ENCODE data around the gene STIP1. TPM values are rescaled to one million over a fixed set of nuclear protein-coding genes. Genes with fewer than 3 reads are reported as not detected.

The STIP1 gene
- total RNA-seq, 1 experiment from 2014 or later, result 296 TPM

DNA sequence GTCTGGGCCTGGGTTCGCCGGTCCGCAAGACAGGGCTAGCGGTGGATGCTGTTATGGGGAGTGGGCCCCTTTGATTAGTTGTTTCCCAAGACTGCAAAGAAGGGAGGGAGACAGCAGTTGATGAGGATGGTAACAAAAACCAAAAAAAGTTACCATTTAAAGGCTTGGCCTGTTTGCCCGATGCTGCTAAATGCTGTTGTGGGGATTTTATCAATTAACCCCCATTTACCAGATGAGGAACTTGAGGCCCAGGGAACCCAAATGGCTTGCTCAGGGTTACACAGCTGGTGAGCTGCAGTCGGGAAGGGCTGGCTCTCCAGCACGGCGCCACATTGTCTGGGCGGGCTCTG, 36.7 kb downstream of the STIP1 start:
- no peak for DNase-seq (ENCODE audit: low spot score)

DNA sequence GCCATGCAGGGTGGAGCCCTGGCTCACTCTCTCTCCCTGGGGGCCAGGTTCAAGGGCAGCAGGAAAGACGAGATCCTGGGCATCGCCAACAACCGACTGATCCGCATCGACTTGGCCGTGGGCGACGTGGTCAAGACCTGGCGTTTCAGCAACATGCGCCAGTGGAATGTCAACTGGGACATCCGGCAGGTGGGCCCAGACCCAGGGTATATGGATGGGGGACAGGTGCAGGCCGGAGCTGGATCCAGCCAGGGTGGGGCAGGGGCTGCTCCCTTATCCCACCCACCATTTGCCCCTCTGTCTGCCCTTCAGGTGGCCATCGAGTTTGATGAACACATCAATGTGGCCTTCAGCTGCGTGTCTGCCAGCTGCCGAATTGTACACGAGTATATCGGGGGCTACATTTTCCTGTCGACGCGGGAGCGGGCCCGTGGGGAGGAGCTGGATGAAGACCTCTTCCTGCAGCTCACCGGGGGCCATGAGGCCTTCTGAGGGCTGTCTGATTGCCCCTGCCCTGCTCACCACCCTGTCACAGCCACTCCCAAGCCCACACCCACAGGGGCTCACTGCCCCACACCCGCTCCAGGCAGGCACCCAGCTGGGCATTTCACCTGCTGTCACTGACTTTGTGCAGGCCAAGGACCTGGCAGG, 37.2 kb downstream of the STIP1 start:
- DNase-seq (ENCODE audit: low spot score), result no peak

DNA sequence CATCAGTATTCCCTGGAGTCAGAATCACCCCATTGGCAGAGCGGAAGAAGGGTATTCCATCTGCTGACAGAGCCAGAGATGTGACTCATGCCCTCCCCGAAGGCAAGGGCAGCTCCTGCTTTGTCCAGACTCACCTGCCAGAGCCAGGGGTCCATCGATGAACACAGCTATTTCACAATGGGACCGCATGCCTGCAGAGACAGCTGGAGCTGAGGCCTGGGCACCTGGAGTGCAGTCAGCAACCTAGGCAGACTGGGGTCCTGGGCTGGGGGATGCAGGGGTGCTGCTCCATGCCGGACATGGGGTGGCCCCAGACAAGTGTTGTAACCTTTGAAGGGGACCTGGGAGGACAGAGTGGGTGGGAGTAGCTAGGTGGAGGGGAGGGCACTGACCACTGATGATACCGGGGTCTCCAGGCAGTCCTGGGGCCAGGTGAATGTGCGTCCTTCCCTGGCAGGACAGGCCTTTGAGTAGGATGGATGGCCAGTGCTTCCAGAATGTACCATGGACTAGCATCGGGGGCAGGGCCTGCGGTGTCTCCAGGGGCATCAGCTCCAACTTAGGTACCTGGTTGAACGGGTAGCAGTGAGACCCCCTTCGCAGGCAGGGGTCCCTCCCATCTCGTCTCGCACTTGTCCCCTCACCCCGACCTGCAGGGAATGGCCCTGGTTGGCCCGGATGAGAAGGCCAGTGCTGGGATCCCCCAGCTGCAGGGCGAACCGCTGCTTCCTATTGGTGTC, 38.4 kb downstream of the STIP1 start:
- no peak for DNase-seq (ENCODE audit: low spot score)

DNA sequence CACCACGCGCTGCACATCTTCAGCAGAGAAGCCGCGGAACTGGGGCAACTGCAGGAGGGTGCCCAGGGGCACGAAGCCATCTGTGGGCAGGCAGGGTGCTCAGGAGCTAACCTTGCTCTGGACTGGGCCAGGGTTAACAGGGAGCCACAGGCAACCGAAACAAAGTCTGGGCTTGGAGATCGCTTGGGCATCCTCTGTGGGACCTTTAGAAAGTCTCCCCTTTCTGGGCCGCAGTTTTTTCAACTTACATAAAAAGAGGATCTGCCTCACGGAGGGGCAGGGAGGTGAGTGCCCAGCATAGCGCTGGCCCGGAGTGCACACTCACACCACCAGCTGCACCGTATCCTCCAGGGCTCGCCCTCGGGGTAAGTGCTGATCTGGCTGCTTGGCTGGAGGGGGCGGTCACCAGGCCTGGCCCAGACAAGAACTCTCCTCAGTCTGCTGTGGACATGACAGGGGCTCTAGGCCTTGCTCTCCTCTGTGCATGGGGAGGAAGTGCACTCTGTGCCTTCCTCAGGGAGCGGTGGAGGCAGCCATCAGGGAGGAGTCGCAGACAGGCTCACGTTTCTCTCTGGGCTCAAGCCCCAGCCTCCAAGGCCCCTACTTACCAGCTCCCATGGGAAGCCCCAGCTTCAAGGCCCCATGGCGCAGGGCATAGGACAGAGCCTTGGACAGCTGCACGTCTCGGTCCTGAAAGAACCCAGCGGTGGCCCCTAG, 39.1 kb downstream of the STIP1 start:
- DNase-seq (ENCODE audit: low spot score), result no peak

DNA sequence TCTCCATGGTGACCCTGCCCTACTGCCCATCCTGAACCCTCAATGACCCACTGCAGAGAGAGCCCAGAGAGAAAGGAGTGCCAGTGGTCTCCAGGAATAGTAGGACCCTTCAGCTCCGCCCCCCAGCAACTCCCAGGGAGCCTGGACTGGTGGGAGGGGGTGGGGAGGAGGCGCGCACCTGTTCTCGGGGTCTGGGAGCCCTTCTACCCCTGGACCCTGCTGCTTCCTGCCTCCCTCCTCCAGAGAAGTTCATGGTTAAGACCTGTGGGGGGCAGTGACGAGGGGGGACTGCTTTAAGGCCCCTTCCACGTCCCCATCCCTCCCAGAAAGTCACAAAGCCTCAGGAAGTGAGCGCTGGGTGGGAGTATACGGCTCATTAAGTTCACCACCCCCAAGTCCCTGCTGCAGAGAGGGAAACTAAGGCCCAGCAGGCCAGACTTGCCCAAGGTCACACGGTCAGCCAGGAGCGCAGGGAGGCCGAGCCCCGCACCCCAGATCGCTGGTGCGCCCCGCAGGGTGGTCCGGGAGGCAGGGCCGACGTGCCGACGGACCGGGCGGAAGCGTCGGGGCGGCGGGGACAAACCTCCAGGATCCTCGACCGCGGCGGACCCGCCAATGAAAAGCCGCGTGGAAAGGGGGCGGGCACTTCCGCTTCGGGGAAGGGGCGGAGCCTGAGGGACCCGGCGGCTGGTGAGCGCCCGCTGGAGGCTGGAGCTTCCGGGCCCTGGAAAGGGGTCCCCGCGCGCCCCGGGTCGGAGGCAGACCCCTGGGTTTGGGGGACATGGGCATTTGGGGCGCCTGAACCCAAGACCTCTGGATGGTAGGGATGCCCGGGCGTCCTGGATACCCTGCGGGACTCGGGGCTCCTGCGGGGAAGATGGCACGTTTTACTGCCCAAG, 39.9 kb downstream of the STIP1 start, which contains the start of the genes NUDT22 and TRPT1:
TSS of gene NUDT22 (plus strand) at position 667 of the 899 bp plus-strand sequence. CDS start 379 bp downstream, outside the sequence.
TSS of gene TRPT1 (minus strand) at position 579 of the 899 bp plus-strand sequence. CDS start at position 253, 326 bp downstream.
- DNase-seq (ENCODE audit: low spot score), result peak; percentile 67

DNA sequence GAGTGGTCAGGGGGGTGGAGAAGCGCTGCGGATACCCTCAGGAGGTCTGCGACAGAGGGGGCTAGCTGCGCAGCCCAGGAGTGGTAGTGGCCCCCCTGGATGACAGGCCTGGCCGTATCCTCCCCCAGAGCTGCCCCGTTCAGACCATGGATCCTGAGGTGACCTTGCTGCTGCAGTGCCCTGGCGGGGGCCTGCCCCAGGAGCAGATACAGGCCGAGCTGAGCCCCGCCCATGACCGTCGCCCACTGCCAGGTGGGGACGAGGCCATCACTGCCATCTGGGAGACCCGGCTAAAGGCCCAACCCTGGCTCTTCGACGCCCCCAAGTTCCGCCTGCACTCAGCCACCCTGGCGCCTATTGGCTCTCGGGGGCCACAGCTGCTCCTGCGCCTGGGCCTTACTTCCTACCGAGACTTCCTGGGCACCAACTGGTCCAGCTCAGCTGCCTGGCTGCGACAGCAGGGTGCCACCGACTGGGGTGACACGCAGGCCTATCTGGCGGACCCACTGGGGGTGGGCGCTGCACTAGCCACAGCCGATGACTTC, 40.6 kb downstream of the STIP1 start:
- DNase-seq (ENCODE audit: low spot score), result peak; percentile 42

DNA sequence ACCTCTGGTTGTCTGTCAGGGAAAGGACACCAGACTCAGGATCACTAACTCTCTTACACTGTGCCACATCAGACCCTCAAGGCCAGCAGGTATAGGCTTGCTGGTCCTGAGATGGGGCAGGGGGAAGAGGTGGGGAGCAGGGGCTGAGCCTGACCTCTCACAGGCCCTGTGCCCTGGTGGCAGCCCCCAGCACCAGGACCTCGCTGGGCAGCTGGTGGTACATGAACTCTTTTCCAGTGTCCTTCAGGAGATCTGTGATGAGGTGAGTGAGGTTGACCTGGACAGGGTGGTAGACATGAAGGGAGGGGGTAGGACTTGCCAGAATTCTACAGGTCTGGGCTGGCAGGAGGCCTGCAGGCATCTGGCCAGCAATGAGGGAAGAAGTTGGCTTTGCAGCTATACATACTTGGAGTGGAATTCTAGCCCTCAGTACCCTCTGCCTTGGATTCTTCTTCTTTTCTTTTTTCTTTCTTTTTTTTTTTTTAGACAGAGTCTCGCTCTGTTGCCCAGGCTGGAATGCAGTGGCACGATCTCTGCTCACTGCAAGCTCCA, 41.5 kb downstream of the STIP1 start:
- DNase-seq (ENCODE audit: low spot score), result no peak

DNA sequence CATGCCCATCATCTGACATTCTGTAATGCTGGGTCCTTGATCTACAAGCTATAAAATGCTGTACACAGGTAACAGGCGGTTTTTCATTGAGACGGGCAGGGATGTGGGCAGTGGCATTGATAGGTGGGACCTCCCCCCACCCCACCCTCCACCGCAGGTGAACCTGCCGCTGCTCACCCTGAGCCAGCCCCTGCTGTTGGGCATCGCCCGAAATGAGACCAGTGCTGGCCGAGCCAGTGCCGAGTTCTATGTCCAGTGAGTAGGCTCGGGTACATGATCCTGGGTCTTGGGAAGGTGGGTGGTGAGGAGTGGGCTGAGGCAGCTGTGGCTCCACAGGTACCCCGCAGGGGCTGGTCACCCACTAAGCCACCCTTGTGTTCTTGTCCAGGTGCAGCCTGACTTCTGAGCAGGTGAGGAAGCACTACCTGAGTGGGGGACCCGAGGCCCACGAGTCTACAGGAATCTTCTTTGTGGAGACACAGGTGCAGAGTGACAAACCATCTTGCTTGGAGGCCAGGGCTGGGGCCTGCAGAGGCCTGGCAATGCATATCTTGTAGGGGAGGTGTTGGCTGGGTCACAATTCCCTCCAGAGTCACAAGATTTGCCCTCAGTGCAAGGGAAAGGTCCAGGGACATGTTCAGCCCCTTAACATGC, 43.2 kb downstream of the STIP1 start:
- DNase-seq (ENCODE audit: low spot score), result no peak

DNA sequence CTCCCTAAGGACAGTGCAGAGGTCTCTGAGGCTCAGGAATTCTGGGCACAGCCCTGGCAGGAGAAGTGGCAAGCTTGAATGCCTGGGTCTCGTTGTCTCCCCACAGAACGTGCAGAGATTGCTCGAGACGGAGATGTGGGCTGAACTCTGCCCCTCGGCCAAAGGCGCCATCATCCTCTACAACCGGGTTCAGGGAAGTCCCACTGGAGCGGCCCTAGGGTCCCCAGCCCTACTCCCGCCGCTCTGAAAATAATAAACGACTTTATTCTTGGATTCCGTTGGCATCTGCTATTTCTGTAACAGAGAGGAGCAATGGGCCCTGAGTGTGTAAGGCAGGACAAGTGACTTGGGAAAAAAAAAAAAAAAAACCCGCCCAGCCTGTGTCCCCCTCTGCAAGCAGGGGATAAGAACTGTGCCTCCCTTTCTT, 43.8 kb downstream of the STIP1 start:
- no peak for DNase-seq (ENCODE audit: low spot score)

DNA sequence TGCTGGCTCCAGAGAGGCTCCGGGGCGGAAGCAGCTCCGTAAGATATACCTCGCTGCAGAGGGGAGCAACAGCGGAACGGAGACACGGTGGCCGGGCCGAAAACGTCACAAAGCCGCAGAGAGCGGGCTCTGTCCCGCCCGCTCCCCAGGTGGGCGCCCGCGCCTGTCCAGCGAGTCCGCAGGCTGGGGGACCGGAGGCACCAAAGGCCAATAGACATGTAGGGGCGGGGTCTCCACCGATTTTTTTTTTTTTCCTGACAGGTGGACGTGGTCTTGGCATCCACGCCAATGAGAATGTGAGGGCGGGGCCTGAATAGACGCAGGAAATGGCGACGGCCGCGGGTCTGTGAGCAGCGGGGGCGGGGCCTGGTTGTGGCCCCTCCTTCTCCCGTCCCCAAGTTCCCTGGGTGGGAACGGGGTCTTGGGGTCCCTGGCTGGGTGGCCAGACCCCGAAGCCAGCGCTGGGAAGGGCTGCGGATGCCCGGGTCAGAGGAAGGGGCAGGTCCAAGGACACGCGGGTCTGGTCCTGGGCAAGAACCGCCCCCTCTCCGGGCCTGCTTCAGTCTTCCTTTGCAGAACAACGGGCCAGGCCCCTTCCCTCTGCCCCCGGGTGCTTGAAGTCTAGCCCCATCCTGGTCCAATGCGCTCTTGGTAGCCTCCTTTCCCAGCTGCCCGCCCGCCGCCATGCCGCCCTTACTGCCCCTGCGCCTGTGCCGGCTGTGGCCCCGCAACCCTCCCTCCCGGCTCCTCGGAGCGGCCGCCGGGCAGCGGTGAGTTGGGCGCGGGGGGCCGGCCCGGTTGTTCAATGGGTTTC, 44.4 kb downstream of the STIP1 start, which contains the start of gene DNAJC4:
TSS of gene DNAJC4 (plus strand) at position 378 of the 814 bp plus-strand sequence. CDS start at position 685, 307 bp downstream.
- DNase-seq (ENCODE audit: low spot score), result peak; percentile 64

DNA sequence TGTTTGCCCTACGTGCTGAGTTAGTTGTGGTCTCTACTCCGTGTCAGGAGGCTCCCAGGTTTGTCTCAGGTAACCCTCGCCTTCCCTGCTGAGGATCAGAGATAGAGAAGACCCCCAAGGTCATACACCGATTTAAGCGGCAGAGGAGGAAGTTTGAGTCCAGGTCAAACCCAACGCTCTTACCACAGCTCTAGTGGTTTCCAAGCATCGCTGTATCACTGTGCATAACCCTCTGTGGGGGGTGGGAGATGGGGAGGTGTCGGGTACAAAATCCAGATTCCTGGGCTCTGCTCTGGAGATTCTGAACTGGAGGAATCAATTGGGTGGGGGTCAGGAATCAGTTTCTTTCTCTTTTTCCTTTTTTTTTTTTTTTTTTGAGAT, 45.0 kb downstream of the STIP1 start:
- no peak for DNase-seq (ENCODE audit: low spot score)

DNA sequence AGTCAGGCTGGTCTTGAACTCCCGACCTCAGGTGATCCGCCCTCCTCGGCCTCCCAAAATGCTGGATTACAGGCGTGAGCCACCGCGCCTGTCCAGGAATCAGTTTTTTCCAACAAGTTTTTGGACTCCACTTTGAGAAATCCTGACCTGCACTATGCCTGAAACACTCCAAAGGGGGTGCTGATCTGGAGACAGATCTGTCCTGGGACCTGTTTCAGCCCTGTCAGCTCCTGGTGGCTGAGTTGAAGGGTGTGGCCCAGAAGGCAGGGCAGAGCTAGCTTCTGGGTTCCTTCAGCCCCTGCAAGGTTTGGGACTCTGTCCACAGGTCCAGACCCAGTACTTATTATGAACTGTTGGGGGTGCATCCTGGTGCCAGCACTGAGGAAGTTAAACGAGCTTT, 45.6 kb downstream of the STIP1 start:
- DNase-seq (ENCODE audit: low spot score), result no peak

DNA sequence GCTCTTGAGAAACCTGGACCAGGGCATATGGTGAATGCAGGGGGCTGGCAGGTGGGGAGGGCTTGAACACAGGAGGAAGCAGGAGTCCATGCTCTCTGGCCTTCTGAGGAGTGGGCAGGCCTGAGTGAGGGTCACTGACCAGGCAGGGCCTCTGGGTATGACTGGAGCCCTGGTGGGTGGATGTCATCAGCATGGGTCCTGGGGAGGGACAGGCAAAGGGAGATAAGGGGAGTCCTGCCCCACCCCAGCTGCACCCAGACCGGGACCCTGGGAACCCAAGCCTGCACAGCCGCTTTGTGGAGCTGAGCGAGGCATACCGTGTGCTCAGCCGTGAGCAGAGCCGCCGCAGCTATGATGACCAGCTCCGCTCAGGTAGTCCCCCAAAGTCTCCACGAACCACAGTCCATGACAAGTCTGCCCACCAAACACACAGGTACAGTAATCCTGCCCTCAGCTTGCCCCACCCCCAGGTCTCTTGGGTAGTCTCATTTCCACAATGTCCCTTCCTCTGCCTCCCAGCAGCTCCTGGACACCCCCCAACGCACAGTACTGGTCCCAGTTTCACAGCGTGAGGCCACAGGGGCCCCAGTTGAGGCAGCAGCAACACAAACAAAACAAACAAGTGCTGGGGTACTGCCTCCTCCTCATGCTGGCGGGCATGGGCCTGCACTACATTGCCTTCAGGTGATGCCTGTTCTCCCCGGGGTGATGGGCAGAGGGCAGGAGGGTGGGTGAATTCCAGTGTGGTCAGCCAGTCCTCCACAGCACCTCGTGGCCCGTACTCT, 46.4 kb downstream of the STIP1 start:
- DNase-seq (ENCODE audit: low spot score), result no peak

DNA sequence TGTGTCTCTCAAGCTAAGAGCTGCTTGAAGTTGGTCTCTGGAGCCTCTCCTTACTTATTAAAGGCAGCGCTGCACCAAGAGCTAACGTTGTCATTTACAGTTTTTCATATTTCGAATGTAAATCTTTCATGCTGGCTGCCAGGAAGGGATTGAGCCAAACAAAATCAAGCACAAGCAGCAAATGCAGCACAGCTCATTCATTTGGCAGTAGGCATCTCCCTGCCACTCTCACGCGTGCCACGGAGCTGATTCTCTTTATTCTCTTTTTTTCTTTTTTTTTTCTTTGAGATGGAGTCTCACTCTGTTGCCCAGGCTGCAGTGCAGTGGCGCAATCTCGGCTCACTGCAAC, 47.0 kb downstream of the STIP1 start:
- no peak for DNase-seq (ENCODE audit: low spot score)

DNA sequence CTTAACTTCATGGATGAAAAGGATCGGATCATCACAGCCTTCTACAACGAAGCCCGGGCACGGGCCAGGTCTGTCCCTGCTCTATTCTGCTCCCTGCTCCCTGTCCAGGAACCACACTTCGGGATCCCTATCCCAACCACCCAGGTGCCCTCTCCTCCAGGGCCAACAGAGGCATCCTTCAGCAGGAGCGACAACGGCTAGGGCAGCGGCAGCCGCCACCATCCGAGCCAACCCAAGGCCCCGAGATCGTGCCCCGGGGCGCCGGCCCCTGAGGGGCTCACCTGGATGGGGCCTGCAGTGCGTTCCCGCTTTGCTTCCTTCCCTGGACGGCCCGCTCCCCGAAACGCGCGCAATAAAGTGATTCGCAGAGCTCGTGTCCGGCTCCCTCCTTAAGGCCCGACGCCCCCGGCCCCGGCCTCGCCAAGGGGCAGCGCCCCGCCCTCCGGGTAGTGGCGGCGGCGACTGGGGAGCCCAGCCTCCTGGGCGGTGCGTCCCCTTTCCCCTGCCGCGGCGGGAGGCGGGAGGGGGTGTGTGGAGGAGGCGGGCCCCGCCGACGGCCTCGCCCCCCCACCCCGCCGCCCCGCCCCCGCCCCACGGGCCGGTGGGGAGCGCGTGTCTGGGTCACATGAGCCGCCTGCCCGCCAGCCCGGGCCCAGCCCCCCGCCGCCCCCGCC, 48.1 kb downstream of the STIP1 start, which contains the start of gene VEGFB:
TSS of gene VEGFB (plus strand) at position 672 of the 674 bp plus-strand sequence. CDS start 250 bp downstream, outside the sequence.
- DNase-seq (ENCODE audit: low spot score), result peak; percentile 45

DNA sequence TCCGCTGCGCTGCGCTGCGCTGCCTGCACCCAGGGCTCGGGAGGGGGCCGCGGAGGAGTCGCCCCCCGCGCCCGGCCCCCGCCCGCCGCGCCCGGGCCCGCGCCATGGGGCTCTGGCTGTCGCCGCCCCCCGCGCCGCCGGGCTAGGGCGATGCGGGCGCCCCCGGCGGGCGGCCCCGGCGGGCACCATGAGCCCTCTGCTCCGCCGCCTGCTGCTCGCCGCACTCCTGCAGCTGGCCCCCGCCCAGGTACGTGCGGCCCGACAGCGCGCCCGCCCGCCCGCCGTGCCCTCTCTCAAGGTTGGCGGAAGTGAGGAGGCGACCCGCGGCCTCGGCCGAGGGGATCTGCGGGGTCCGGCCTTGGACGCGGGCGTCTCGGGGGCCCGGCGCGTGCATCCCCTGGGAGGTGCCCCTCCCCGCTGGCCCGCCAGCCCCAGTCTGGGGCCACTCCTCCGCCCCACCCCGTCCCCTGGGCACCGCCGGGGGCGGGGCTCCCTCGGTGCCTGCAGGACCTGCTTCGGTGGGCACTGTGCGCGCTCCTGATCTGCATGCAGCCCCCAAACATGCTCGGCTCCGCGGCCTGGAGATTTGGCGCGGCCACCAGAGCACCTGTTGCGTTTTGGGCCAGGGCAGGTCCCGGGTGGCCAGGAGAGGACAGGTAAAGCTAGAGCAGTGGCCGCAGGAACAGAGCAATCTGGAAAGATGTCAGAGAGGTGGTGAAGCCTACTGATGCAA, 48.8 kb downstream of the STIP1 start:
- no peak for DNase-seq (ENCODE audit: low spot score)

DNA sequence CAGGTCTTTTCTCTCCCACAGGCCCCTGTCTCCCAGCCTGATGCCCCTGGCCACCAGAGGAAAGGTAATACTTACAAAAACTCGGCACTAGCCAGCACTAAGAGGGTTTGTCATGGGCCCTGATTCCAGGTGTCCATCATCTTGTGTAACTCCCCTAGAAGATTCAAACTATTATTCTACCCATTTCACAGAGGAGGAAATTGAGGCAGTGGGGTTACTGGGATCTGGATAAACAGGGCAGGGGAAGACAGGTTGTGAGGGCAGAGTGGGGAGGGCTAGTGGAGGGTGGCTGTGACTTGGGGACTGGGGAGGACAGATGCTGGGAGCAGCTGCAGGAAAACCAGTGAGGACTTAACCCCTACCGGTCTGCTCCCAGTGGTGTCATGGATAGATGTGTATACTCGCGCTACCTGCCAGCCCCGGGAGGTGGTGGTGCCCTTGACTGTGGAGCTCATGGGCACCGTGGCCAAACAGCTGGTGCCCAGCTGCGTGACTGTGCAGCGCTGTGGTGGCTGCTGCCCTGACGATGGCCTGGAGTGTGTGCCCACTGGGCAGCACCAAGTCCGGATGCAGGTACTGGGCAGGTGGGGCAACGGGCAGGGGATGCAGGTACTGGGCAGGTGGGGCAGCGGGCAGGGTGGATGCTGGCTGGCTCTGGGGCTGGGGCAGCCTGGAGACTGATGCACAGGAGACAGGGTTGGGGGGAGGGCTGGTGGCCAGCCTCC, 49.6 kb downstream of the STIP1 start:
- DNase-seq (ENCODE audit: low spot score), result no peak

Measured in H4 (cell line).